ENCODE measurements around the gene CDC14A.

GRCh38 chr1:100567062-100567461, 214.8 kb downstream of the CDC14A start:
- no peak for TF ChIP-seq CTCF (IDR thresholded peaks at IDR 0.05; ENCODE audit: insufficient read depth, low read length, poor library complexity, severe bottlenecking)
- no peak for TF ChIP-seq EZH2phosphoT487 (conservative IDR thresholded peaks at IDR 0.05; ENCODE audit: low read length)
